B cell (primary cell): ENCODE measurements around the gene TP53TG3E. TPM values are rescaled to one million over a fixed set of nuclear protein-coding genes. Genes with fewer than 3 reads are reported as not detected.
"Not testable (repeated sequence)": the region's sequence is repeated elsewhere in the genome, so short reads cannot be mapped to it uniquely, and the experiment has no call there.

Source experiments
- ATAC-seq: fragments of 200-7000 bp; cut with Tn5 transposase; one replicate; pipeline ENCODE4 v1.10.0; 2021; ENCODE audit warnings: low read depth, mild to moderate bottlenecking, moderate number of reproducible peaks, moderate library complexity
- CTCF ChIA-PET: fragments of 350-600 bp; sonication (Branson Sonifier 250); formaldehyde crosslinking; loops from one replicate; lab custom pipeline; 2021; ENCODE audit warnings: antibody characterized with exemption, inconsistent platforms; lab: Charles Lee
- POLR2A ChIA-PET: fragments of 350-600 bp; sonication (Branson Sonifier 250); formaldehyde crosslinking; loops from one replicate; lab custom pipeline; 2021; ENCODE audit warnings: antibody characterized with exemption; lab: Charles Lee
- DNase-seq: peaks from one replicate; pipeline ENCODE4 v3.0.0; 2013
- H2AFZ ChIP-seq: 2 replicates; pipeline ENCODE4 v1.6.1; 2012; ENCODE audit warnings: mild to moderate bottlenecking, low read depth, low read length; ENCODE audit not compliant: insufficient read depth, poor library complexity, severe bottlenecking
- H3K27ac ChIP-seq, 2 donors: 1 replicate in 1 of 2; 2 replicates in 1 of 2; pipeline ENCODE4 v1.5.1; 2012 to 2013; ENCODE audit warnings: low read length in 2 of 2, mild to moderate bottlenecking in 2 of 2, moderate library complexity in 1 of 2
- H3K27me3 ChIP-seq, 4 experiments: fragments of 200-600 bp in 1 of 4; sonication (generic) in 1 of 4; replicated peaks in 1 of 4; 1 replicate in 2 of 4; 2 replicates in 2 of 4; pipeline versions ENCODE4 v1.6.1 to v1.7.0; 2013 to 2016; ENCODE audit warnings: low read length in 3 of 4, mild to moderate bottlenecking in 2 of 4, mixed read lengths in 1 of 4, moderate library complexity in 1 of 4; ENCODE audit not compliant: insufficient read depth in 4 of 4, control insufficient read depth in 3 of 4; ENCODE audit errors: control extremely low read depth in 1 of 4
- H3K36me3 ChIP-seq, 2 experiments: replicated peaks in 1 of 2; 1 replicate in 1 of 2; 2 replicates in 1 of 2; pipeline versions ENCODE4 v1.6.1 to v1.7.1; 2013; ENCODE audit warnings: low read length in 1 of 2; ENCODE audit not compliant: insufficient read depth in 2 of 2, control insufficient read depth in 1 of 2; ENCODE audit errors: control extremely low read depth in 1 of 2, extremely low read depth in 1 of 2
- H3K4me1 ChIP-seq, 2 donors: fragments of 200-600 bp in 1 of 2; sonication (generic) in 1 of 2; 1 replicate in 1 of 2; 2 replicates in 1 of 2; pipeline versions ENCODE4 v1.5.1 to v1.6.1; 2013 to 2017; ENCODE audit warnings: low read length in 2 of 2; ENCODE audit not compliant: control insufficient read depth in 2 of 2, insufficient read depth in 2 of 2
- H3K4me2 ChIP-seq: replicated peaks from 2 replicates; pipeline ENCODE3; 2012; ENCODE audit warnings: mild to moderate bottlenecking, low read depth, low read length; ENCODE audit not compliant: poor library complexity, severe bottlenecking
- H3K4me3 ChIP-seq, 5 experiments: fragments of 200-600 bp in 1 of 5; sonication (generic) in 1 of 5; 1 replicate in 3 of 5; 2 replicates in 2 of 5; pipeline versions ENCODE4 v1.5.1 to v1.7.0; 2011 to 2016; ENCODE audit warnings: low read length in 4 of 5, mild to moderate bottlenecking in 4 of 5, low read depth in 2 of 5, control low read depth in 1 of 5, moderate library complexity in 1 of 5; ENCODE audit not compliant: insufficient read depth in 1 of 5; ENCODE audit errors: control extremely low read depth in 1 of 5, extremely low read depth in 1 of 5
- H3K79me2 ChIP-seq: fragments of 200-600 bp; sonication (generic); one replicate; pipeline ENCODE4 v1.6.0; 2016; ENCODE audit warnings: low read length; ENCODE audit not compliant: control insufficient read depth, insufficient read depth
- H3K9ac ChIP-seq: fragments of 200-600 bp; sonication (generic); 2 replicates; pipeline ENCODE4 v1.6.1; 2017; ENCODE audit warnings: mild to moderate bottlenecking, low read length, moderate library complexity
- H3K9me3 ChIP-seq, 3 donors: one replicate each; pipeline versions ENCODE4 v1.6.1 to v1.7.1; 2013; ENCODE audit warnings: low read length in 2 of 3; ENCODE audit not compliant: control insufficient read depth in 2 of 3, insufficient read depth in 1 of 3; ENCODE audit errors: control extremely low read depth in 1 of 3
- H4K20me1 ChIP-seq: 2 replicates; pipeline ENCODE4 v1.6.0; 2012; ENCODE audit warnings: mild to moderate bottlenecking, low read length; ENCODE audit not compliant: insufficient read depth, control insufficient read depth, poor library complexity, severe bottlenecking
- H3K27ac Mint-ChIP-seq: one replicate; pipeline ENCODE4 v1.8.0; 2021; ENCODE audit warnings: mixed read lengths
- H3K27me3 Mint-ChIP-seq: one replicate; pipeline ENCODE4 v1.8.0; 2021; ENCODE audit warnings: mixed read lengths
- H3K4me1 Mint-ChIP-seq: one replicate; pipeline ENCODE4 v1.8.0; 2021; ENCODE audit warnings: mixed read lengths
- H3K4me3 Mint-ChIP-seq: one replicate; pipeline ENCODE4 v1.8.0; 2021; ENCODE audit warnings: mixed read lengths
- H3K9me3 Mint-ChIP-seq: one replicate; pipeline ENCODE4 v1.8.0; 2022; ENCODE audit warnings: mixed read lengths; ENCODE audit not compliant: insufficient read depth
- WGBS: methylation state at CpG from one replicate; pipeline ENCODE4 v1.1.5; 2013; ENCODE audit warnings: missing lambda C conversion rate; ENCODE audit not compliant: insufficient coverage; 5-methylcytosine and 5-hydroxymethylcytosine counted together
- intact Hi-C: fragments of 100-400 bp; cut with micrococcal nuclease; formaldehyde crosslinking; loops from one replicate; pipeline ENCODE4 v1.10.0; 2022
- polyA minus RNA-seq: library from RNA; depleted of rRNA, polyadenylated mRNA; stranded (reverse); fragments of >200 nt; gene quantifications from 2 replicates; pipeline ENCODE4 v1.2.3, GENCODE V29; 2012
- polyA plus RNA-seq: library from polyadenylated mRNA; depleted of rRNA; stranded (reverse); fragments of >200 nt; gene quantifications from 2 replicates; pipeline ENCODE4 v1.2.3, GENCODE V29; 2012
- total RNA-seq, 2 donors: library from RNA; stranded (reverse); fragments of 120-200 nt in 1 of 2; gene quantifications; 1 replicate in 1 of 2; 2 replicates in 1 of 2; pipeline versions ENCODE4 v1.2.3 to v1.2.4, GENCODE V29; 2013 to 2022

The TP53TG3E gene
- total RNA-seq (not detected in 2 replicates), polyA plus RNA-seq (not detected in 2 replicates), polyA minus RNA-seq (not detected in 2 replicates)
- total RNA-seq (2013), result not detected

DNA sequence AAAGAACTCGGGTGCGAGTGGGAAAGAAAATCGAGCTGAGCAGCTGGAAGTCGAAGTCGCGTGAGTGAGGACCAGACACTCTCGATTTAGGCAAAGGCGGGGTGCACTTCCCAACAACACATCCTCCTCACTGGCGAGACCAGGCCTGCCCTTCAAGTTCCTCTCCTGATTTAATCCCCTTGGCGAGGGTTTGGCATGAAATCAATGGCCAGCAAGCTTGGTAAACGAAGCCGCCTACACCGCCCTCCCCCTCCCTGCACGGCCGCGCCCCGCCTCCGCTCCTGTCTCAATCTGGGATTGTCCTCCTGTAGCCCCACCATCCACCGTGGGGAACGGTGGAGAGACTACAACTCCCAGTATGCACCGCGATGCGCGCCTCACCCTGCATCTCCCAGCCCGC is at the start of gene TP53TG3E:
Gene TP53TG3E, plus strand, starts transcription at position 301 of the 400 bp plus-strand sequence. Its CDS starts 68 bp downstream, at position 369.
- H2AFZ ChIP-seq, H3K4me1 ChIP-seq, POLR2A ChIA-PET, H3K36me3 ChIP-seq, intact Hi-C loops, H3K27ac Mint-ChIP-seq, H3K9me3 ChIP-seq, H3K27me3 ChIP-seq, H3K9me3 Mint-ChIP-seq, H3K4me1 Mint-ChIP-seq, H3K4me3 Mint-ChIP-seq, H3K4me2 ChIP-seq, H4K20me1 ChIP-seq, ATAC-seq, H3K9ac ChIP-seq, CTCF ChIA-PET, H3K4me3 ChIP-seq, H3K27me3 Mint-ChIP-seq, H3K27ac ChIP-seq, H3K79me2 ChIP-seq, DNase-seq: not testable (repeated sequence)
- no CpG with 5 or more reads among the region's 25 CpGs for WGBS

- ATAC-seq, H3K9ac ChIP-seq, H3K36me3 ChIP-seq, H3K4me1 ChIP-seq, H3K27ac ChIP-seq, intact Hi-C loops, H3K4me3 ChIP-seq, H4K20me1 ChIP-seq, H3K79me2 ChIP-seq, H3K27me3 Mint-ChIP-seq, POLR2A ChIA-PET, CTCF ChIA-PET, H3K9me3 Mint-ChIP-seq, H2AFZ ChIP-seq, H3K27me3 ChIP-seq, H3K27ac Mint-ChIP-seq, H3K4me2 ChIP-seq, H3K4me3 Mint-ChIP-seq, H3K4me1 Mint-ChIP-seq: not testable (repeated sequence)
- 83% methylated on average over 3 of the region's 4 CpGs for WGBS
- H3K9me3 ChIP-seq, result peaks cover 0 to 34% (median 0%) of the 10 kb centered on the region in 3 donors
- peak; percentile 18 for DNase-seq
Observed at GRCh38 chr16:33336226-33337012, 32.3 kb downstream of the TP53TG3E start.

- H3K27ac Mint-ChIP-seq, H3K27me3 Mint-ChIP-seq, intact Hi-C loops, CTCF ChIA-PET, H3K36me3 ChIP-seq, H3K27me3 ChIP-seq, H3K9ac ChIP-seq, H2AFZ ChIP-seq, POLR2A ChIA-PET, ATAC-seq, H3K4me1 Mint-ChIP-seq, H3K9me3 Mint-ChIP-seq, H3K4me1 ChIP-seq, H3K4me3 ChIP-seq, H3K4me3 Mint-ChIP-seq, H3K27ac ChIP-seq, H3K79me2 ChIP-seq, H3K4me2 ChIP-seq, H4K20me1 ChIP-seq: not testable (repeated sequence)
- DNase-seq, result peak; percentile 29
- 92% methylated on average over 5 of the region's 5 CpGs for WGBS
- H3K9me3 ChIP-seq, result peaks cover 0 to 34% (median 0%) of the 10 kb centered on the region in 3 donors
Observed at GRCh38 chr16:33337627-33338542, 33.8 kb downstream of the TP53TG3E start.
